A549 treated with DMSO at 1 μM for 4 hours (cell line): ENCODE measurements around the gene PDPR. TPM values are rescaled to one million over a fixed set of nuclear protein-coding genes. Genes with fewer than 3 reads are reported as not detected.

Experiments
- total RNA-seq: library from RNA; stranded (reverse); fragments of 200-300 nt; extraction: Qiagen RNA extraction; gene quantifications from 5 replicates; pipeline ENCODE4 v1.2.3, GENCODE V29; 2022; ENCODE audit warnings: low read depth

The PDPR gene
- total RNA-seq, result 15.0 to 17.0 TPM (median 16.6 TPM) in 5 replicates

GRCh38 chr16:70113982-70114826 lies at the start of gene PDPR:
Gene PDPR (plus strand): TSS chr16:70114332. CDS start chr16:70120493, 6,161 bp downstream.

GRCh38 chr16:70173212-70173837 lies 59.2 kb downstream of the PDPR start, which contains the start of gene CLEC18C:
Gene CLEC18C (plus strand): TSS chr16:70173787. CDS start chr16:70174279, 492 bp downstream.

Other genes starting within 250 kb of the PDPR start
- 0.07 to 0.20 TPM (median 0.14 TPM) in 4 of 5 replicates, not detected in the other for gene CLEC18A, start 163.0 kb upstream of the PDPR start, total RNA-seq
- 0.06 to 0.16 TPM (median 0.09 TPM) in 5 replicates for gene CLEC18C, start 59.5 kb downstream of the PDPR start, total RNA-seq
- gene EXOSC6, start 137.6 kb downstream of the PDPR start, total RNA-seq, result 13.8 to 18.3 TPM (median 16.2 TPM) in 5 replicates
- 93.5 to 107 TPM (median 102 TPM) in 5 replicates for gene AARS1, start 175.2 kb downstream of the PDPR start, total RNA-seq
- gene DDX19B, start 184.9 kb downstream of the PDPR start, total RNA-seq, result 29.9 to 37.7 TPM (median 31.5 TPM) in 5 replicates
- 40.3 to 42.8 TPM (median 42.0 TPM) in 5 replicates for gene DDX19A, start 232.6 kb downstream of the PDPR start, total RNA-seq